ENCODE measurements around the gene CORO1C. TPM values are rescaled to one million over a fixed set of nuclear protein-coding genes. Genes with fewer than 3 reads are reported as not detected.

Gene CORO1C
- total RNA-seq, 2 donors from 2014 or later, result 59.6 to 70.7 TPM

DNA sequence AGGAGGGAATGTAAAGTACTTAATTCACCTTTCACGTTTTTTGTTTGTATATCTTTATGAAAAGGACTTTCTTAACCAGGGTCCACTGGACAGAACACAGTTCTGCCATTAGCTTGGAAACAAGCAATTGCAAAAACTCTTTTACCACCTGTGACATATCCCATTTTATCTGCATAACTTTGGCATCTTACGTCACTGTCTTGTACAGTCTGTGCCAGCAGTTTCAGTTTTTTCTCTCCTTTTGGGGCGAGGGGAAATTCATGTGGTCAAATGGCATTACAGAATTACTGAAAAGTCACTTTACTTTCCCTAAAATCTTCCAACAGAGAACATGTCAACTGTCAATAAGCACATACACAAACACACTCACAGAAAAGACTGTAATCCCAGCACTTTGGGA is 53.9 kb downstream of the CORO1C start:
- H3K9me3 ChIP-seq, result no peaks in the 10 kb centered on the region
- no peak overlapping the region for H3K4me3 ChIP-seq
- TF ChIP-seq, protein P1, sequence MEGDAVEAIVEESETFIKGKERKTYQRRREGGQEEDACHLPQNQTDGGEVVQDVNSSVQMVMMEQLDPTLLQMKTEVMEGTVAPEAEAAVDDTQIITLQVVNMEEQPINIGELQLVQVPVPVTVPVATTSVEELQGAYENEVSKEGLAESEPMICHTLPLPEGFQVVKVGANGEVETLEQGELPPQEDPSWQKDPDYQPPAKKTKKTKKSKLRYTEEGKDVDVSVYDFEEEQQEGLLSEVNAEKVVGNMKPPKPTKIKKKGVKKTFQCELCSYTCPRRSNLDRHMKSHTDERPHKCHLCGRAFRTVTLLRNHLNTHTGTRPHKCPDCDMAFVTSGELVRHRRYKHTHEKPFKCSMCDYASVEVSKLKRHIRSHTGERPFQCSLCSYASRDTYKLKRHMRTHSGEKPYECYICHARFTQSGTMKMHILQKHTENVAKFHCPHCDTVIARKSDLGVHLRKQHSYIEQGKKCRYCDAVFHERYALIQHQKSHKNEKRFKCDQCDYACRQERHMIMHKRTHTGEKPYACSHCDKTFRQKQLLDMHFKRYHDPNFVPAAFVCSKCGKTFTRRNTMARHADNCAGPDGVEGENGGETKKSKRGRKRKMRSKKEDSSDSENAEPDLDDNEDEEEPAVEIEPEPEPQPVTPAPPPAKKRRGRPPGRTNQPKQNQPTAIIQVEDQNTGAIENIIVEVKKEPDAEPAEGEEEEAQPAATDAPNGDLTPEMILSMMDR (IDR thresholded peaks at IDR 0.05), result no peak
- peak overlapping the region in 1 of 2 donors; percentile 34 for H3K27ac ChIP-seq
- DNase-seq (ENCODE audit: low spot score), result no peak
- H3K36me3 ChIP-seq, result peaks cover 24% of the 10 kb centered on the region
- H3K4me1 ChIP-seq, result peaks cover 0 to 7% of the 10 kb centered on the region in 2 donors
- no peaks in the 10 kb centered on the region for H3K27me3 ChIP-seq

DNA sequence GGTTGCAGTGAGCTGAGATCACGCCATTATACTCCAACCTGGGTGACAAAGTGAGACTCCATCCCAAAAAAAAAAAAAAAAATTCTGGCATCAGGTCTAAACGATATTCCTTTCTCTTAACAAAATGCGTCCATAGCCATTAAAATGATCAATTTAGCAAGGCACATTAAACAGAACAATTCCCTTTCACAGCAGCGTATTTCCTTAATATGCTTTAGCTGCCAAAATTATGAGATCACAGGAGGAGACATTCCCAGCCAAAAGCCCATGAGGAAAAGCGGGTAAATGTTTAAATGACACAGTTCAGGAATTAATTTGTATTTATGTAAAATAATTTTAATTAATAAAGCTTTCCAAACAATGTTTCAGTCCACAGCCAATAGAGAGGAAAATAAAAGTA is 54.6 kb downstream of the CORO1C start:
- Histone ChIP-seq H3K4me1 (peaks cover 0 to 5% of the 10 kb centered on the region in 2 donors), H3K27me3 (no peaks in the 10 kb centered on the region), H3K4me3 (no peak overlapping the region), H3K27ac (peak overlapping the region in 1 of 2 donors; percentile 34), H3K36me3 (peaks cover 27% of the 10 kb centered on the region), H3K9me3 (no peaks in the 10 kb centered on the region)
- TF ChIP-seq, protein P1 (IDR thresholded peaks at IDR 0.05), result no peak
- no peak for DNase-seq (ENCODE audit: low spot score)

DNA sequence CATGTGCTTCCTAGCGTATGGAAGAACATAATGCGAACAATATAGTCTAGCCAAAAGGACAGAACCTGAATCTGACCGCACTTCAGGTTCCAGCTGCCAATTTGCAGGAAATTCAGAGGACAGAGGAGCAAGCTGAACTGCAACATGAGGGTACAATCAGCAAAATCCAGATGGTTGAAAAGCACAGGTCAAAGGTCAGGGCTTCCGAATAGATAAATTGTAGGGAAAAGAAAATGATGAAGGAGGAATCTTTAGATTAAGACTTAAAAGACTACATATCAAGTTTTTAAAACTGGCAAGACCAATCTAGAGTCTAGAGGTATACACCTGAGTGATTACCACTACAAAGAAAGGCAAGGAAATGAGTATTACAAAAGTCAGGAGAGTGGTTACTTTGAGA is 55.5 kb downstream of the CORO1C start:
- peaks cover 27% of the 10 kb centered on the region for H3K36me3 ChIP-seq
- H3K4me1 ChIP-seq, result no peaks in the 10 kb centered on the region
- no peaks in the 10 kb centered on the region for H3K9me3 ChIP-seq
- no peak for DNase-seq (ENCODE audit: low spot score)
- H3K27me3 ChIP-seq, result no peaks in the 10 kb centered on the region
- no peak overlapping the region for H3K4me3 ChIP-seq
- H3K27ac ChIP-seq, result no peak overlapping the region
- TF ChIP-seq, protein P1 (IDR thresholded peaks at IDR 0.05), result no peak

DNA sequence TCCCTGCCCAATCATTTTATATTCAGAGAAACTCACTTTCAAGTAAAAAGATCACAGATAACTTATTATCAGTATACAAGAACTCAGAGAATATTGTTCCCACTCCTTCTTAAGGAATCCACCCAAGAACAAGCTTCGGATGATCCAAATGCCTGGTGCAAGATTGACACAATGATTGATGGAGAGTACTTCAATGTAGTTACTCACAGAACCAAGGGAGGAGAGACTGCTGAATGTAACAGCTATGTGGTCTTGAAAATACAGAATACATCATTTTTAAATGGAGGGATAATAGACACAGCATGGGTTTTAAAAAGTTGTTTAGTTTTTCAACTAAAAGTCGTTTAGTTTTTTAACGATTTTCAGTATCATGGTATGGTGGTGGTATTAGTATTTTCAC is 59.3 kb downstream of the CORO1C start:
- H3K4me3 ChIP-seq, result no peak overlapping the region
- H3K27ac ChIP-seq, result no peak overlapping the region
- no peaks in the 10 kb centered on the region for H3K27me3 ChIP-seq
- H3K9me3 ChIP-seq, result no peaks in the 10 kb centered on the region
- TF ChIP-seq, protein P1 (IDR thresholded peaks at IDR 0.05), result no peak
- DNase-seq (ENCODE audit: low spot score), result no peak
- H3K36me3 ChIP-seq, result peaks cover 16% of the 10 kb centered on the region
- H3K4me1 ChIP-seq, result peaks cover 0 to 32% of the 10 kb centered on the region in 2 donors

DNA sequence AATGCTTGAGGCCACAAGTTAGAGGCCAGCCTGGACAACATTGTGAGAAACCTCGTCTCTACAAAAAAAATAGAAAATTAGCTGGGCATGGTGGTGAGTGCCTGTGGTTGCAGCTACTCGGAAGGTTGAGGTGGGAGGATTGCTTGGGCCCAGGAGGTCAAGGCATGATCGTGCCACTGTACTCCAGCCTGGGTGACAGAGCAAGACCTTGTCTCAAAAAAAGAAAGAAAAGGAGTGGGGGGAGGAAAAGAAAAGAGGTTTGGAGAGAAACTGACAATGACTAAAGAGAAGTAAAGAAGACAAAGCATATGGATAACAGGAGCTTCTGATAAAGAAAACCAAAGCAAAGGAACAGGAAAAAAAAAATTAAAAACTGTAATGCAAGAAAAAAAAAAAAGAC is 60.2 kb downstream of the CORO1C start:
- H3K27me3 ChIP-seq, result no peaks in the 10 kb centered on the region
- H3K4me1 ChIP-seq, result peaks cover 0 to 41% of the 10 kb centered on the region in 2 donors

More for the DNA sequence above, 60.2 kb downstream of the CORO1C start:
- TF ChIP-seq, protein P1 (IDR thresholded peaks at IDR 0.05), result no peak
- Histone ChIP-seq H3K27ac (no peak overlapping the region), H3K36me3 (peaks cover 13% of the 10 kb centered on the region), H3K4me3 (no peak overlapping the region), H3K9me3 (no peaks in the 10 kb centered on the region)
- no peak for DNase-seq (ENCODE audit: low spot score)

All from right atrium auricular region (tissue), 2 donors.